ENCODE data around the gene PRKAR1B. TPM values are rescaled to one million over a fixed set of nuclear protein-coding genes. Genes with fewer than 3 reads are reported as not detected.

PRKAR1B gene
- total and polyA plus RNA-seq, 8 donors = 2.5 to 8.4 (median 5.3) TPM

DNA sequence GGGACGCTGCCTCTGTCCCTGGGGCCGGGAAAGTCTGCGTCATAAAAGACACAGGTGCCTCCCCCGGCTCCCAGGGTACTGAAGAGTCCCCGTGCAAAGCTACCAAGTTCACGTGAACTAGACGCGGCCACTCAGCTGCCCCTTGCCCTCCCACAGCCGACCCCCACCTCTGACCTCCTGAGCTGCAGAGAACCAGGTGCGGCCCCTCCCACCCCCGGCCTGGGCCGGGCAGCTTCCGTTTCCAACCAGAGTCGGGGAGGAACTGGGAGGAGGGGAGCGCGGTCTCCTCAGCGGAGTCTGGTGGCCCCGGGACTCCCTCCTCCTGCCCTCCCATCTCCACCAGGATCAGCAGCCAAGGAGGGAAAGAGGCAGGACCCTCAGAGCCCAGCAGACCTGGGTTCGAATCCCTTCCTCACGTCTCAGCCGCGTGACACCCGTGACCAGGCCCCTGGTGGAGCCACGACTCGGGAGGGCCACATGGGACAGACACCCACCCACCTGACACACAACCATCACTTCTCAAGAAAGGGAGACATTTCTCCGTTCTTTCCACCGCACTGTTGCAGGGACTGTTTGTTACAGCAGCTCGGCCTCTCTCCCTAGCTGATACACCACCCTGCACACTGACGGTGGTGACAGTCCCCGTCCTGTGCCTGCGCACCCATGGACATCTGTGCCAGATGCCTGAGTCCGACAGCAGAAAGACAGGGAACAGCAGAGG, 170.1 kb downstream of the PRKAR1B start:
- Histone ChIP-seq H3K9me3 (no peaks in the 10 kb centered on the region), H3K4me3 (no peak overlapping the region), H3K27ac (no peak overlapping the region), H3K27me3 (no peaks in the 10 kb centered on the region), H3K36me3 (no peaks in the 10 kb centered on the region), H3K4me1 (peaks cover 3 to 11% (median 8%) of the 10 kb centered on the region in 3 donors)
- peak in 2 of 6 donors; percentile 21 to 63 for DNase-seq
- WGBS, 2 donors = 92 to 95% methylated on average over 30 to 32 of the region's 32 CpGs
- intact Hi-C loops (cut with DNase I) = no loop called here
- TF ChIP-seq CTCF (IDR thresholded peaks at IDR 0.05) = no peak
- no peak for FAIRE-seq
- ATAC-seq = no peak

- Histone ChIP-seq H3K4me3 (no peak overlapping the region), H3K27ac (no peak overlapping the region), H3K9me3 (no peaks in the 10 kb centered on the region), H3K36me3 (no peaks in the 10 kb centered on the region), H3K4me1 (peaks cover 0 to 6% (median 3%) of the 10 kb centered on the region in 3 donors), H3K27me3 (no peaks in the 10 kb centered on the region)
- TF ChIP-seq CTCF (IDR thresholded peaks at IDR 0.05) = no peak
- intact Hi-C loops (cut with DNase I) = no loop called here
- 91 to 93% methylated on average over 30 of the region's 30 CpGs for WGBS, 2 donors
- FAIRE-seq (no peak), ATAC-seq (no peak), DNase-seq (peak in 2 of 6 donors; percentile 17 to 58)
These were observed 170.7 kb downstream of the PRKAR1B start for GRCh38 chr7:556291-556826.

DNA sequence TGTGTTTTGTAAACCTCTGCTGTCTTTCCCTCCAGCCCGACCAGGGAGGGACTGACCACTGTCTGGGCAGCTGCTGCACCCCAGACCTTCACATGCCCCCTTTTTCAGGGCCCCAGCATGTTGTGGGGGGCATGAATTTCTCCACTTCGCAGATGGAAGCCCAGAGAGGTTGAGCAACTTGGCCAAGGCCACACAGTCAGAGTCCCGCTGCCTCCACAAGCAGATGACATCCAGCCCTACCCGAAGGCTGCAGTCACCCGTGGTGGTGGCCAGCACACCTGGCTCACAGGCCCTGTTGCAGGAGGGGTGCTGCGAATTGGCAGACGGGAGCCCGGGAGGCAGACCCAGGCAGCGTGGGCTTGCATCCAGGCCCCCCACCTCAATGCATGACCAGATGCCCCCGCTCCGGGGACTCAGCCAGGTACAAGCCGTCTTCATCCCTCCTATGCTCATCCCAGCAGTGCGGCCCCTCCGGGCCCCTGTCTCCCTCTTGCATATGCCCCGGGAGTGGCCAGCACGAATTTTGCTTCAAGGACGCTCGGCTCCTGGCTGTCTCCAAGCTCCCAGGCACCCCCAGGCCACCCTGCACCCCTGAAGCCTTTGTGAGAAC, 171.4 kb downstream of the PRKAR1B start:
- no peak for FAIRE-seq
- Histone ChIP-seq H3K4me3 (no peak overlapping the region), H3K4me1 (peaks cover 0 to 3% (median 3%) of the 10 kb centered on the region in 3 donors), H3K27me3 (no peaks in the 10 kb centered on the region), H3K36me3 (no peaks in the 10 kb centered on the region), H3K9me3 (no peaks in the 10 kb centered on the region), H3K27ac (no peak overlapping the region)
- WGBS, 2 donors = 91 to 95% methylated on average over 18 of the region's 18 CpGs
- DNase-seq = peak in 2 of 6 donors; percentile 25 to 63
- no peak for TF ChIP-seq CTCF (IDR thresholded peaks at IDR 0.05)
- ATAC-seq = no peak
- intact Hi-C loops (cut with DNase I) = no loop called here

GRCh38 chr7:553636-554111, 173.4 kb downstream of the PRKAR1B start:
- H3K9me3 ChIP-seq = no peaks in the 10 kb centered on the region
- FAIRE-seq = no peak
- peak in 2 of 6 donors; percentile 31 to 74 for DNase-seq
- no peak for TF ChIP-seq CTCF (IDR thresholded peaks at IDR 0.05)
- WGBS, 2 donors = 62 to 68% methylated on average over 18 of the region's 18 CpGs
- ATAC-seq = peak; percentile 32 to 68 (median 64)
- peaks cover 0 to 3% (median 3%) of the 10 kb centered on the region in 3 donors for H3K4me1 ChIP-seq
- no peaks in the 10 kb centered on the region for H3K36me3 ChIP-seq
- no peak overlapping the region for H3K27ac ChIP-seq
- H3K4me3 ChIP-seq = no peak overlapping the region
- no peaks in the 10 kb centered on the region for H3K27me3 ChIP-seq
- intact Hi-C loops (cut with DNase I) = no loop called here
